Stimulated activated CD8-positive, alpha-beta memory T cell treated with anti-CD3 and anti-CD28 coated beads, Interleukin-15, amount 100 ng/mL, for 4 hours (primary cell): ENCODE data around the gene LRPPRC.

ENCODE experiments used
- DNase-seq, 2 donors: peaks; one replicate each; pipeline ENCODE4 v3.0.0-alpha.2; 2020; ENCODE audit warnings: low read depth in 2 of 2

The LRPPRC gene

DNA sequence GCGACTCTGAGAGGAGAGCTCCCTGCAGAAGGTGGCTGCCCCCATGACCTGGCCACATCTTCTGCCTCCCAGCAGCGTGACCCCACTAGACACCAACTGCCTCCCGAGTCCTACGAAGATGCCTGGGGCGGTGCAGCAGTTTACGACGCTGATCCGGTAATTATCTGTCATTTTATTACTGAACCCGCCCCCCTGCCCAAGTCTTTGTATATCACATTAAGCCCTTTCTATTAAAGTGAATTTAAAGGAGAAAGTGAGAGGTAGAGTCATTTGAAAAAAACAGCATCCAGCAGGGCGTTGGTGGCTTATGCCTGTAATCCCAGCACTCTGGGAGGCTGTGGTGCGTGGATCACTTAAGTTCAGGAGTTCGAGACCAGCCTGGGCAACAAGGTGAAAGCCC is 123.6 kb downstream of the LRPPRC start:
- no peak for DNase-seq

DNA sequence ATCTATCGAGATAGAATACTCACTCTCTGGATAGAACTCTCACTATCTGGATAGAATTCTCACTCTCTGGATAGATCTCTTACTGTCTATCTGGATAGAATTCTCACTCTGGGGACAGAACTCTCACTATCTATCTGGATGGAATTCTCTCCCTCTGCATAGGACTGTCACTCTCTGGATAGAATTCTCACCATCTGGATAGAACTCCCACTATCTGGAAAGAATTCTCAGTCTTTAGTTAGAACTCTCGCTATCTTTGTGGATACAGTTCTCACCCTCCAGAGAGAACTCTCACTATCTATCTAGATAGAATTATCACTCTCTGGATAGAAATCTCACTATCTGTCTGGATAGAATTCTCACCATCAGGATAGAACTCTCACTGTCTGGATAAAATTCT is 140.5 kb downstream of the LRPPRC start:
- DNase-seq = no peak

DNA sequence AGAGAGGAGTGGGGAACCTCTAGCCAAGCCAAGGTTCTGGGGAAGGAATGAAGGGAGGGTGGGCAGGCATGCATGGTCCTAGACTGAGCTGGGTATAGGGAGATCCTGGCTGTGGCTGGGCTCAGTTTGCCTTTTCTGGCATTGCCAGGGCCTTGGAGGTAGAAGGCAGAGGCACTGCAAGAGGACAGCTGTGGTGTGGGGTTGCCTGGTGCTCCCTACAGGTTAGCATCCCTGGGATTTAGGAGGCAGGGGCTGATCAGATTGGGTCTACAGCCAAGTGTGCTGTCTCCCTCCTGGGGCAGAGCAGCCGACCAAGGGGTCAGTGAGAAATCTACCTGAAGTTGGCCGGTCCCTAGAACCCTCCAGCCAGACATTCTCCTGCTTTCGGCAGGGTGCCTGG is 141.1 kb downstream of the LRPPRC start:
- no peak for DNase-seq

DNA sequence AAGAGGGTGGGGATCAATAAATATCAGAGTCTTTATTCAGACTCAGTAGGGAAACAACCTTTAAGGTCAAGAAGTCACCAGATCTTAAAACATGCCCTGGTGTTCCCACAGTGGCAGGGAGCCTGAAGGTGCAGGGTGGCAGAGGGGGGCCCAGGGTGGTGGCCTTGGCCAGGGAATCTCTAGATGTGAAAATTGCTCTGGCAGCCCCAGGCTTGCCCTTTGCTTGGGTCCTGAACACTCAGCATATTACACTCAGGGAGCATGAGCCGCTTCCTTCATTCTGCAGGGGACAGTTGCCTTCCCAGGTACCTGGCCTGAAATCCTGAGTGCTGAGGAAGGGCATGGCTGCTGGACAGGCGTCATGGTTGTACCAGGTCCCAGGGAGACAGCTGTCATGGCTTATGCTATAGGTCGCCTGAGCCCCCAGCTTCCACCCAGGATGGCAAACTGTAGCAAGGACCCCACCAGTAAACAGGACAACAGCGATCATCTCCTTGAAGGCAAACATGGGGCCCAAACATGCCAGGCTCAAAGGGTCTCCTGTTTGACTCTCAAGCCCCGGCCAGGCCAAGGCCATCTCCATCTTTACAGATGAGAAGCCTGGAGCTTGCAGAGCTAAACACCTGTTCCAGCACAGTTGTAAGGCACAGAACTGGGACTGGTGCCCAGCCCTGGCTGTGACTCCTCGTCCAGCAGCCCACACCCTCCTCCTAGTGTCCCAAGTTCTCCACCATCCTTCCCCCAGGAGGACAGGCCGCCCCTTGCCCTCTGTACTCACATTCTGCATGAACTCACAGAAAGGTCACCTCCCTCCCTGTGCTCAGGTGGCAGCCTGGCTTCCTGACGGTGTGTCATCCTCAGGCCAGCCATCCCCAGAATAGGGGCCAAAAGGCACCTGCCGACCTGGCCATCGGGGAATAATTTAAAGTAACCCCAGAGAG is 142.4 kb downstream of the LRPPRC start:
- DNase-seq = no peak

DNA sequence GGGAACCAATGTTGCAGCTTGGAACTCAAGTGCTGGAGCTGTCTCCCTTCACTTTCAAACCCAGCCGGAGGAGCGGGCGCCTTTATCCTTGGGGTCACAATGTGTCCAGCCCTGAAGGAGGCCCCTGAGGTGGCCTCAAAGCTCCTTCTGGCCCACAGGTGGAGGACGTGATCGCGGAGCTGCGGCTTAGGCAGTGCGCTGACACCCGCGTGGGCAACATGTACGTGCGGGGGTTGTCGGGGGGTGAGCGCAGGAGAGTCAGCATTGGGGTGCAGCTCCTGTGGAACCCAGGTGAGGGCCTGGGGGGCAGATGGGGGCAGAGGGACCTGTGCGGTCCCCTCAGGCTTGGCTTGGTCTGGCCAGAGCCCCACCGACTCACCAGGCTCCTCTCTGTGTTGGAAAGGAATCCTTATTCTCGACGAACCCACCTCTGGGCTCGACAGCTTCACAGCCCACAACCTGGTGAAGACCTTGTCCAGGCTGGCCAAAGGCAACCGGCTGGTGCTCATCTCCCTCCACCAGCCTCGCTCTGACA is 143.5 kb downstream of the LRPPRC start:
- DNase-seq = no peak

- DNase-seq = no peak
Measured at GRCh38 chr2:43851011-43851980, 144.5 kb downstream of the LRPPRC start.

DNA sequence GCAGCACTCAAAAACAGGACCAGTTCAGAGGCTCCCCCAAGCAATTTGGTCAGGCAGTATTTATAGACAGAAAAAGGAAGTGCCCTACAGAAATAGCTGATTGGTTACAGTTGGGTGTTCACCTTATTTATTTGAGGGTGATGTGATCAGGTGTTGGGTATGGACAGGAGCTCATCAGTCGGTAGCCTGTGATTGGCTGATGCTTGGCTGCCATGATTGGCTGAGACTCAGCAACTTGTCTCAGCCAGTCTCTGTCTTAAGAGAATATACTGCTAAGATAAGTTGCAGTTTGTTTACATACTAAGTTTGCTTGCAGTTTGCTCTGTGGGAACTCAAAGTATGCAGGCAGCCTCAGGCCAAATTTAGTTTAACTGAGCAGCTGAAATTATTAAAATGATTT is 147.6 kb downstream of the LRPPRC start:
- no peak for DNase-seq

DNA sequence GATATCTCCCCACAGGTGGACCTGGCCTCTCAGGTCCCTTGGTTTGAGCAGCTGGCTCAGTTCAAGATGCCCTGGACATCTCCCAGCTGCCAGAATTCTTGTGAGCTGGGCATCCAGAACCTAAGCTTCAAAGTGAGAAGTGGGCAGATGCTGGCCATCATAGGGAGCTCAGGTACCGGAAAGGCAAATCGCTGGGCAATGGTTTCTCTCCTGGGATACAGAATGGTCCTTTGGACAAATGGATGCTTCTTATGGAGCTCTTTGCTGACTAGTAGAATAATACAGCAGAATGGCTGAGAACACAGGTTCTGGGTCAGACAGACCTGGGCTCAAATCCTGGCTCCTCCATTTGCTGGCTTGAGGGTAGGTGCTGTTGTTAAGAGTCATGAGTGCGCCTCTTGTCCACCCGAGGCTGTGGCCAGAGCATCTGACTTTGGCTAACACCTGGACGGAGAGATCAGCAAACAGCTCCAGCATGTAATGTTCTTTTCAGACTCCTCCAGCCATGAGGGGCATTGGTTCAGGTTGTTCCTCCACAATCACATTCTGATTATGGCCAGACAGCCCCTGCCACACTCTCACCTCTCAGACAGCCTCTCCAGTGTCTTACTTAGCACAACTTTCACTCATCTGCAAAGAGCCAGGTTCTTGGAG is 149.5 kb downstream of the LRPPRC start:
- DNase-seq = no peak

GRCh38 chr2:43845181-43845580 is 150.6 kb downstream of the LRPPRC start:
- DNase-seq = no peak

GRCh38 chr2:43842866-43843226 is 152.9 kb downstream of the LRPPRC start:
- no peak for DNase-seq

DNA sequence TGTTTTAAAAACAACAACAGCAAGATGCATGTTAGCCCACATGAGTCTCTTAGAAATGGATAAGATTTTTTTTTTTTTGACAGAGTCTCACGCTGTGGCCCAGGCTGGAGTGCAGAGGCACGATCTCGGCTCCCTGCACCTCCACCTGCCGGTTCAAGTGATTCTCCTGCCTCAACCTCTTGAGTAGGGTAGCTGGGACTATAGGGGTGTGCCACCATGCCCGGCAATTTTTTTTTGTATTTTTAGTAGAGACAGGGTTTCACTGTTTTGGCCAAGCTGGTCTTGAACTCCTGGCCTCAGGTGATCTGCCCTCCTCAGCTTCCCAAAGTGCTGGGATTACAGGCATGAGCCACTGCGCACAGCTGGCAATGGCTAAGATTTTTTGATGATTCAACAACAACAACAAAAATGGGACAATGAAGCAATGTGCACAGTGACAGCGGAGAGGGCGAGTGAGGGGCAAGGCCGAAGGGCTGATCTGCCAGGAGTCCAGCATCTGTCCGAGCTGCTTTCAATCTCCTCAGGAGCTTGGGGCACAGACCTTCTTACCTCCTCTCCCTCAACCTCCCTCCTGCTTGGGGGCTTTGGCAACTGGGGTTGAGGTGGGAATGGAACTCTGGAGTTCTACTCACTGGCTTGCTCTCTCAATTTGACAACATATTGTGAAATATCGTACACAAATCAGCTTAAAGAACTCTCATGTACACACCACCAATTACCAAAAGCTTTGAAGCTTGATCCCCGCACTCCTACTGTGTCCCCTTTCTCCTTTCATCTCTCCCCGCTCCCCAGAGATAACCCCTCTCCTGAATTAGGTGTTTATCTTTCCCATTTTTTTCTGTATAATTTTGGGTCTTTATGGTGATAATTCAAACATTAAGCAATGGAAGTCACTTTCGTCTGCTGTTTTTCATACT is 153.6 kb downstream of the LRPPRC start:
- no peak for DNase-seq

- no peak for DNase-seq
Measured at GRCh38 chr2:43840965-43841364, 154.8 kb downstream of the LRPPRC start.

GRCh38 chr2:43839776-43840564 is 155.8 kb downstream of the LRPPRC start:
- no peak for DNase-seq

- DNase-seq = no peak
Measured at GRCh38 chr2:43838560-43839267, 157.1 kb downstream of the LRPPRC start, which contains the start of the genes ABCG5 and ABCG8. Gene ABCG5, minus strand, starts transcription at chr2:43838839. Its CDS starts 160 bp downstream, at chr2:43838679. Gene ABCG8, plus strand, starts transcription at chr2:43838971. Its CDS starts 83 bp downstream, at chr2:43839054.

GRCh38 chr2:43837831-43838559 is 157.8 kb downstream of the LRPPRC start:
- DNase-seq = no peak

DNA sequence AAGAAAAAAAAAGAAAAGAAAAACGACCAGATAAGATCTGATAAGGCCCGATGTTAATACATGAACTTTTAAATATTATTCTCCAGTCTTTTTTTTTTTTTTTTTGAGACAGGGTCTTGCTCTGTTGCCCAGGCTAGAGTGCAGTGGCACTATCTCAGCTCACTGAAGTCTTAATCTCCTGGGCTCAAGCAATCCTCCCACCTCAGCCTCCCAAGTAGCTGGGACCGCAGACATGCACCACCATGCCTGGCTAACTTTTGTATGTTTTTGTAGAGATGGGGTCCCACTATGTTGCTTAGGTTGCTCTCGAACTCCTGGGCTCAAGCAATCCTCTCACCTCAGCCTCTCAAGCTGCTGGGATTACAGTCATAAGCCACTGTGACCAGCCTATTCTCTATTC is 158.8 kb downstream of the LRPPRC start:
- no peak for DNase-seq
